Activated CD8-positive, alpha-beta T cell treated with anti-CD3 and anti-CD28 coated beads, Interleukin-2, amount 10 ng/mL, durations not matched to agents 7 days and 5 days (primary cell): Measurements from ENCODE around the gene ARL14EPL. TPM values are rescaled to one million over a fixed set of nuclear protein-coding genes. Genes with fewer than 3 reads are reported as not detected.

Experiments used
- ATAC-seq: fragments of 150-1000 bp; cut with Tn5 transposase; one replicate; pipeline ENCODE4 v1.10.0; 2021; ENCODE audit warnings: moderate library complexity
- CTCF ChIA-PET: fragments of 350-600 bp; sonication (Branson Sonifier 250); formaldehyde crosslinking; loops from one replicate; lab custom pipeline; 2021; ENCODE audit warnings: antibody characterized with exemption; lab: Charles Lee
- POLR2A ChIA-PET: fragments of 350-600 bp; sonication (Branson Sonifier 250); formaldehyde crosslinking; loops from one replicate; lab custom pipeline; 2021; ENCODE audit warnings: antibody characterized with exemption; lab: Charles Lee
- DNase-seq: peaks from one replicate; pipeline ENCODE4 v3.0.0-alpha.2; 2020
- H3K27ac Mint-ChIP-seq: one replicate; pipeline ENCODE4 v1.8.0; 2021; ENCODE audit warnings: mild to moderate bottlenecking, mixed read lengths
- H3K27me3 Mint-ChIP-seq: one replicate; pipeline ENCODE4 v1.8.0; 2021; ENCODE audit warnings: low read depth, mixed read lengths
- H3K36me3 Mint-ChIP-seq: one replicate; pipeline ENCODE4 v1.8.0; 2021; ENCODE audit warnings: low read depth, mixed read lengths
- H3K4me1 Mint-ChIP-seq: one replicate; pipeline ENCODE4 v1.8.0; 2021; ENCODE audit warnings: low read depth, mixed read lengths
- H3K4me3 Mint-ChIP-seq: one replicate; pipeline ENCODE4 v1.8.0; 2021; ENCODE audit warnings: mild to moderate bottlenecking, mixed read lengths
- H3K9me3 Mint-ChIP-seq: one replicate; pipeline ENCODE4 v1.8.0; 2022; ENCODE audit warnings: mixed read lengths; ENCODE audit not compliant: insufficient read depth
- total RNA-seq, 2 experiments: library from RNA; stranded (reverse); gene quantifications; one replicate each; pipeline ENCODE4 v1.2.3, GENCODE V29; 2021

ARL14EPL gene
- total RNA-seq, result not detected

DNA sequence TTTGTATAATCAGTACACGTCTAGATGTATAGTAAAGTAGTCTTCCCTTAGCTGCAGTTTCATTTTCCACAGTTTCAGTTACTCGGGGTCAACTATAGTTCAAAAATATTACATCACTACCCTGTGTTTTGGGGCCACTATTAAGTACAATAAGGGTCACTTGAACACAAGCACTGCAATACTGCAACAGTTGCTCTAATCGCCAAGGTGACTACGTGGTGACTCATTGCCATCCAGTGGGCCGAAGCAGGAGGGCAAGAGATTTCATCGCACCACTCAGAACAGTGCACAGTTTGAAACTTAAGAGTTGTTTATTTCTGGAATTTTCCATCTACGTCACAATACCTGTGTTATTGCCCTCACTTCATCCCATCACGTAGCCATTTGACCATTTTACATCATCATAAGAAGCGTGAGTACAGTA, at the start of gene ARL14EPL:
TSS of gene ARL14EPL (plus strand) at position 379 of the 424 bp plus-strand sequence. CDS start 18,994 bp downstream, outside the sequence.
- ChIA-PET POLR2A (no interaction called here), CTCF (no interaction called here)
- no peak for DNase-seq
- H3K4me3 Mint-ChIP-seq, result no peak within 1 kb of the TSS
- peaks cover 8% of the 10 kb centered on the region for H3K27me3 Mint-ChIP-seq
- H3K36me3 Mint-ChIP-seq, result no peaks in the 10 kb centered on the region
- peaks cover 11% of the 10 kb centered on the region for H3K4me1 Mint-ChIP-seq
- H3K9me3 Mint-ChIP-seq, result no peaks in the 10 kb centered on the region
- no peak within 1 kb of the TSS for H3K27ac Mint-ChIP-seq
- ATAC-seq, result no peak

DNA sequence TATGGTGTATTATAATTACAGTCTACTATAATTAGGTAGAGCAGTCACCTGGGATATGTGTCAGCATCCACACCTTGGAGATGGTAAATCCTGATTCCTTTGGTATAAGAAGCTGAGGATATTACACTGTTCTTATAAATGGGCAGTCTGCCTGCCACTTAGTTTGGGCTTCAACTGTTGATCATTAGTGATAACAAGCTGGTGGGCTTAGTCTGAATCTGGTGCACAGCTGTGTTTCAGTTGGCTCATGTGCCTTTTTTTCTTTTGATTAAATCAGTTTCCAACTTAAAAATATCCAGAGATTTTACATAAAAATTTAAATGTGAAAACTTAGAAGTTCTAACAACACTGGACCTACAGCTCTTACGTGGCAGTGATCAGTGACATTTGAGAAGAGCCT, 48.8 kb upstream of the ARL14EPL start:
- DNase-seq (no peak), ATAC-seq (no peak)
- H3K4me3 Mint-ChIP-seq, result no peak overlapping the region
- H3K27me3 Mint-ChIP-seq, result peaks cover 12% of the 10 kb centered on the region
- H3K27ac Mint-ChIP-seq, result no peak overlapping the region
- H3K9me3 Mint-ChIP-seq, result no peaks in the 10 kb centered on the region
- CTCF ChIA-PET, result interaction anchor here (0.8 kb wide), 1 partner anchor 83 kb away, joined by 3 read pairs; no protein-coding TSS in a partner anchor
- H3K4me1 Mint-ChIP-seq, result no peaks in the 10 kb centered on the region
- H3K36me3 Mint-ChIP-seq, result no peaks in the 10 kb centered on the region
- POLR2A ChIA-PET, result no interaction called here

DNA sequence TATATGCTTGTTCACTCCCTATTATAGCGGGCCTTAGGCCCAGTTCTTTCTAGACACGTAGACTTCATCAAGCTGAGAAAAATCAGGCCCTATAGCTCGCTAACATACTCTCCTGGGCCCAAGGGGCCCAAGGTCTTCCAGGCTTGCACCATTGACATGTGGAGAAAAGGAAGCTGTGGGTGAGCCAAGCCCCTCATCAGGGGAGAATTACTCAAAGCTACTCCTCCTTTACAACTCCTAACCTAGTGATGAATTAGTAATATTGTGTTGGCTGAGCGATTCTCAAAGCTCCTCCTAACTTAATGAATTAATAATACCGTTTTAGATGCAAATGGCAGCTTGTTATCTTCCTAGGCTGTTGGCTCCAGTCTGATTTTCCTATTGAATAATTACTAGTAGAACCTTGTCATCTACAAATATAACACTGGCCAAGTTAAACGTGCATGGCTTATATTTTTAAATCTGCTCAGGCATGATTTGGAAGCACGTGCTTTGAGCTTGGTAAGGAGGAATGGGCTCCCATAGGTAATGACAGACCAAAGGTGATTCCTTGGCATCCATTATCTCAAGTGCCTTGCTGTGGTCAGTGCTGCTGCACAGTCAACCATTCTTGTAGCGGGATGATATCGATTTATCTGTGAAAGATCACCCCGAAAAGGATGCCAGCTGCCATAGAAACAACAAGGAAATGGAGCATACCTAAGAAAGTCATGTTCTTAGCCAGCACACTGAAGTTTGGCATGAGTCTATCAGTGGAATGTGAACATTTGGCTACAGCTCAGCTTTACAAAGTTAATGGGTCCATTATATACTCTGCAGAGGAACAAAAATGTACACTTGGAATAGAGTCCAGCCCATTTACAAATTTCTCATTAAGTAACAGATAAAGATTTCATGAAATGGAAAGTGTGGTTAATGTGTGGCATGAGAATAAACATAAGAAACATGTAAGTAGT, 46.2 kb upstream of the ARL14EPL start:
- POLR2A ChIA-PET, result no interaction called here
- H3K36me3 Mint-ChIP-seq, result no peaks in the 10 kb centered on the region
- ATAC-seq, result no peak
- H3K9me3 Mint-ChIP-seq, result no peaks in the 10 kb centered on the region
- no peak overlapping the region for H3K27ac Mint-ChIP-seq
- peaks cover 13% of the 10 kb centered on the region for H3K27me3 Mint-ChIP-seq
- CTCF ChIA-PET, result interaction anchor here (0.7 kb wide), 1 partner anchor 10 kb away, joined by 3 read pairs; no protein-coding TSS in a partner anchor
- H3K4me3 Mint-ChIP-seq, result no peak overlapping the region
- DNase-seq, result no peak
- H3K4me1 Mint-ChIP-seq, result no peaks in the 10 kb centered on the region

DNA sequence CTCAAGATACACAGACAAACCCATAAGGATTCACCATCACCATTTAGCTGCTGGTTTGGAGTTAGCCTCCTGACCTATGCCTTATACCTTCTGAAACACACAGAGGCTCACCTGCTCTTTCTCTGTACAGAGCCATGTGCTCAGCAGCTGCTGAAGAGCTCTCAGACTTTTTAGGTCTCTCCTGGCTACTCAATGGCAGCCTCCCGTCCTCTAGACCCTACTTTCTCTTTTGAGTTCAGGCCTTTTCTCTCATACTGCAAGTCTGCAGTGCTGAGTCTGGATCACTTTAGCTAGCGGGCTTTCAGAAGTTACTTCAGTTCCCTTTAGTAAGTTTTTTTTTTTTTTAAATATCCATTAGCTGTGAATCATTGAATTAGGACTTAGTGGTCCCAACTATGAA, 44.3 kb upstream of the ARL14EPL start:
- no peaks in the 10 kb centered on the region for H3K4me1 Mint-ChIP-seq
- CTCF ChIA-PET, result no interaction called here

DNA sequence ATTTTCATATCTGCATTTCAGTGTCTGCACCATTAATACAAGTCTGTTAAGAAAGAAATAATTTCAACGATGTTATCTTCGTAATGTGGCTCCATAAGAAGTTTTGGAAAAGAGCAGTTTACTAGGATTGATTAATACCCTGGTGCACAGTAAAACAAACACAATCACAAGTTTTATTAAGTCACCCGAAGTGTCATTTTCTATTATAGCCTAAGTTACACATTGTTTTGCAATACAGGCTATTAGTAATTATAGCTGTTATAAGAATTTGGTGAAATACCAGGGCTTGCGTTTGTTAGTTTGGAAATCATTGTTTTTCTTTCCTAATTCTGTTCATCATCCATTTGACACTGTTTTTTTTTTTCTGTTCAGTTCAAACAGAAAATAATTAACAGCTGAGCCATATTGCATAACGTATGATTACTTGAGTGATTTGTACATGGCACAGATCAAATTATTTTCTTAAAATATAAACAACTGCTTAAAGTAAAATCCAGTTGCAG, 39.4 kb upstream of the ARL14EPL start:
- H3K27me3 Mint-ChIP-seq, result peaks cover 23% of the 10 kb centered on the region
- ATAC-seq, result no peak
- no peak for DNase-seq
- no peaks in the 10 kb centered on the region for H3K9me3 Mint-ChIP-seq
- no peak overlapping the region for H3K27ac Mint-ChIP-seq
- H3K4me1 Mint-ChIP-seq, result no peaks in the 10 kb centered on the region
- no peak overlapping the region for H3K4me3 Mint-ChIP-seq
- POLR2A ChIA-PET, result no interaction called here
- CTCF ChIA-PET, result no interaction called here
- H3K36me3 Mint-ChIP-seq, result no peaks in the 10 kb centered on the region

More for the DNA sequence above, 44.3 kb upstream of the ARL14EPL start:
- no peak for DNase-seq
- Mint-ChIP-seq H3K4me3 (no peak overlapping the region), H3K36me3 (no peaks in the 10 kb centered on the region), H3K27me3 (peaks cover 23% of the 10 kb centered on the region), H3K27ac (no peak overlapping the region), H3K9me3 (no peaks in the 10 kb centered on the region)
- POLR2A ChIA-PET, result no interaction called here
- ATAC-seq, result no peak

DNA sequence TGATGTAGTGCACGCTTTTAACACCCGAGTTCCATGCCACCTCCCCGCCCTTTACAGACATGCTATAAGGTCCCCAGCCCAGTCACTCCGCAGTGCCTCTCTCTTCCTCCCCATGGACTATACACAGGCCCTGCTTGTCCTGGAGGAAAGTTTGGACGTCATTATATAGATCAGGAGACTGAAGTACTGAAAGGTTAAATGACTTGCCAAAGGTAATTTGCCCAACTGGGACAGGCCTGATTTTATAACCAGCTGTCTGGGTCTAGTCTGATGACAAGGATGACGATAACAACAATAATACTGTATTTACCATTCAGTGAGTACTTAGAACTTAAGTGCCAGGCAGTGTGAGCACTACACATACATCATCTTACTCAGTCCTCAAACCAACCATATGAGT, 36.9 kb upstream of the ARL14EPL start:
- POLR2A ChIA-PET, result no interaction called here

DNA sequence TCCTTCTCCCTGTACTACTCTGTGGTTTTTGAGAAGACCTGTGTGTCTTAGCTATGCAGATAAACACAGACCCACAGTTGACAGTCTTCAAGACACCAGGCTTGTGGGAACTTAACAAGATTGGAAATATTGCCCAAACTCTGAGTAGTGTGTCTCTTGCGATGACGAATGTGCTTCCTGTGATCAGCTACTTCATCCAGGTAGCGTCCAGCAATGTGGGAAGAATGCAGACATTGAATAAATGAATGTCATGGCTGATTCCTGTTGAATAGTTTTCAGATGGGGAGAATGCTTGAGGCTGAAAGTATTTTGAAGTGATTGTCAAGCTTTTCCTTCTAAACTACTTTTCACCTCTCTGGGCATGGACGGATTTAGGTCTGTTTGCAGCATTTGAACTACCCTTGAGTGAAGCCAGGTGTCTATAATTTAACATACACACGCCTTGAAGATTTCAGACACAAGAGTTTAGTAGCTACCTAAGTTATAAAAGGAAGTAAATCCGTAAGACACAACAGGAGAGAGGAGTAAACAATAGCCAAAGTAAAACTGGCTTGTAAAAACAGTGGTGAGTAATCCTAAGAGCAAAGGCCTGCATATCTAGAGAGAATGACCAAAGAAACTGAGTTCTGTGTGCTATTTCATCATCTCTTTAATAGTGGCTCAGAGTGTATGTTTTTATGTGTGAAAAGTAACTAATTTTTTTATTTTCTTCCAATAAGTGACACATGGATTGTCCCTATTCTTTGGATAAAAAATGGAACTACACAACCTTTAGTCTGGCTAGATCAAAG, 30.0 kb upstream of the ARL14EPL start:
- no peak for DNase-seq
- Mint-ChIP-seq H3K4me3 (no peak overlapping the region), H3K36me3 (no peaks in the 10 kb centered on the region), H3K27me3 (peaks cover 4% of the 10 kb centered on the region), H3K9me3 (no peaks in the 10 kb centered on the region), H3K4me1 (no peaks in the 10 kb centered on the region), H3K27ac (no peak overlapping the region)
- ChIA-PET CTCF (no interaction called here), POLR2A (no interaction called here)
- no peak for ATAC-seq

More for the DNA sequence above, 36.9 kb upstream of the ARL14EPL start:
- Mint-ChIP-seq H3K36me3 (no peaks in the 10 kb centered on the region), H3K4me1 (no peaks in the 10 kb centered on the region), H3K27ac (no peak overlapping the region), H3K9me3 (no peaks in the 10 kb centered on the region), H3K27me3 (peaks cover 17% of the 10 kb centered on the region), H3K4me3 (no peak overlapping the region)
- ATAC-seq, result no peak
- no peak for DNase-seq
- CTCF ChIA-PET, result interaction anchor here (1.3 kb wide), 1 partner anchor 9 kb away, joined by 3 read pairs; no protein-coding TSS in a partner anchor

DNA sequence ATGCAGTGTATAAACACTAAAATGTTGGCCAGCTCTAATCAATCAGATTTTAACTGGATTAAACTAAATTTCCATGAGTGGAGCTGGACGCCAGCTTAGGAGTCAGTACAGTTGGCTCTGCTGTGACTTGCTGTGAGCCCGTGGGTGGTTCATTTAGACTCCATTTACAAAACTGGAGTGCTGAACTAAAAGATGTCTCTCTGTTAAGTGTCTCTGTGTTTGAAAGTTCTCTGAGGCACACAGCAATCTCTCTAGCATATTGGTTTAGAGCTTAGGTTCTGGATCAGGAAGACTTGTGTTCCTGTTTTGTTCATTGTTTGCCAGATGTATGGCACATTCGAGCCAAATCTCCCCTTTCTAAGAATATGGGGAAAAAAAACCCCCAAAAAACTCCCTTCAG, 28.0 kb upstream of the ARL14EPL start:
- POLR2A ChIA-PET, result interaction anchor here (0.5 kb wide), 1 partner anchor 67 kb away, joined by 3 read pairs; no protein-coding TSS in a partner anchor
- Mint-ChIP-seq H3K36me3 (no peaks in the 10 kb centered on the region), H3K4me3 (no peak overlapping the region), H3K9me3 (no peaks in the 10 kb centered on the region), H3K27me3 (peaks cover 4% of the 10 kb centered on the region), H3K27ac (no peak overlapping the region), H3K4me1 (no peaks in the 10 kb centered on the region)
- CTCF ChIA-PET, result no interaction called here
- DNase-seq (no peak), ATAC-seq (no peak)

DNA sequence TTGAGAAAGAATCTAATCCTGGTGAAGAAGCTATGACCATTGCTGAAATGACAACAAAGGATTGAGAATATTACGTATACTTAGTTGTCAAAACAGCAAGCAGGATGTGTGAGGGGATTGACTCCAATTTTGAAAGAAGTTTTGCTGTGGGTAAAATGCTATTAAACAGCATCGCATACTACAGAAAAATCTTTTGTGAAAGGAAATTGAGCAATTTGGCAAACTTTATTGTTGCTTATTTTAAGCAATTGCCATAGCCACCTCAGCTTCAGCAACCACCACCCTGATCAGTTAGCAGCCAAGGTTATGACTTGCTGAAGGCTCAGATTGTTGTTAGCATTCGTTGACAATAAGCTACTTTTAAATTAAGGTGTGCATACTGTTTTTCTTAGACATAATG, 22.5 kb upstream of the ARL14EPL start:
- ChIA-PET CTCF (no interaction called here), POLR2A (no interaction called here)
- Mint-ChIP-seq H3K4me1 (no peaks in the 10 kb centered on the region), H3K9me3 (no peaks in the 10 kb centered on the region), H3K27ac (no peak overlapping the region), H3K27me3 (peaks cover 10% of the 10 kb centered on the region), H3K36me3 (no peaks in the 10 kb centered on the region), H3K4me3 (no peak overlapping the region)
- ATAC-seq, result no peak
- DNase-seq, result no peak

DNA sequence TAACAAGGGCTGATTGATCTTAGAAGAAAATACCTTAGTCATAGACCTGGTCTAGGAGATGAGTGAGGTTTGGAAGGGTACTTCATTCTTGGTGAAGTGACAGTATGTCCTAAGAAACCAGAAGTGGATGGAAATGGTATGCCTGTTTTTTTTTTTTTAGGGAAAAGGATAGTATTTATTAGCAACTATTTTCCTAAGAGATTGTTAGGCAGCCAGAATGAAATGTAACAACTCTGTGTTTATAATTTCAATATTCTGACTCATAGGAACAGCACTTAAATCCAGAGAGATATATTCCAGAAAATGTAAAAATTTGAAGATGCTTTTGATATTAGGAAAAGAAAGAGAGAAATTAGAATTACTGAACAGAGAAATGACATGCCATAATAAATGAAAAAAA, 21.2 kb upstream of the ARL14EPL start:
- DNase-seq, result no peak
- peaks cover 10% of the 10 kb centered on the region for H3K27me3 Mint-ChIP-seq
- no peak overlapping the region for H3K27ac Mint-ChIP-seq
- no peak for ATAC-seq
- no peaks in the 10 kb centered on the region for H3K36me3 Mint-ChIP-seq
- CTCF ChIA-PET, result no interaction called here
- no peaks in the 10 kb centered on the region for H3K9me3 Mint-ChIP-seq
- POLR2A ChIA-PET, result no interaction called here
- no peak overlapping the region for H3K4me3 Mint-ChIP-seq
- H3K4me1 Mint-ChIP-seq, result no peaks in the 10 kb centered on the region

DNA sequence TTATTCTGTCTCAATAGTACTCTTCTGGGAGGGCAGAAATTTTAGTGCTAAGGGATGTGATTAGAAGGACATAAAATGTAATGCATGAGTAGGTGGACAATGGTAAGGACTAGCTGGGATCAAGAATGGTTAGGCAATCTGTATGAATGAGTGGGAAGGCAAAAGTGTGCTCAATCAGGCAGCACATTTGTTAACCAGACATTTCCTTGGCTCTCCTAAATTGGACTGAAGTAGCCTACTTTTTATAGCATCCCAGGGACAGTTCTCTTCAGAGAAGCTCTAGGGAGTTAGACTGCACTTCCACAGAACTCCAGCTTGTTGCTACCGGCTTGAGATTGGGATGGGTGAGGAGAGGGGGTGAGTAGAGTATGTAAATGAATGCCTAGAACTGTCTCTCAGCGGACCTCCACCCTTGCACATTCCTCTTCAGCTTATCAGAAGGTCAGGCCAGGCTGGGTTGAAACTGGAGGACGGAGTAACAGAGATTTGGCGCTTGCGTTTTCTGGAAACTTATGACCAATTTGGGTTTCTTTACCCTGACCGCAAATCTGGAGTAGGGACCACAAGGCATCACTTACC, 19.0 kb upstream of the ARL14EPL start:
- H3K36me3 Mint-ChIP-seq, result no peaks in the 10 kb centered on the region
- CTCF ChIA-PET, result interaction anchor here (0.9 kb wide), 1 partner anchor 55 kb away, joined by 3 read pairs; no protein-coding TSS in a partner anchor
- no peaks in the 10 kb centered on the region for H3K4me1 Mint-ChIP-seq
- no peak for DNase-seq
- H3K27me3 Mint-ChIP-seq, result peaks cover 10% of the 10 kb centered on the region
- ATAC-seq, result no peak
- H3K27ac Mint-ChIP-seq, result no peak overlapping the region
- H3K9me3 Mint-ChIP-seq, result no peaks in the 10 kb centered on the region
- POLR2A ChIA-PET, result no interaction called here
- H3K4me3 Mint-ChIP-seq, result no peak overlapping the region
